HCT116 (cell line): Measurements from ENCODE around the gene UBE2V1.

Experiments used
- CTCF ChIP-seq, 3 experiments: fragments of 200-600 bp in 1 of 3; sonication (generic) in 1 of 3; IDR thresholded peaks in 2 of 3; conservative IDR thresholded peaks in 1 of 3; 2 replicates each; pipeline ENCODE4 v1.5.1; 2012 to 2017; ENCODE audit warnings: low read depth in 2 of 3, low read length in 2 of 3, antibody characterized with exemption in 1 of 3, borderline replicate concordance in 1 of 3, control low read depth in 1 of 3, mild to moderate bottlenecking in 1 of 3, mixed read lengths in 1 of 3, mixed run types in 1 of 3, moderate library complexity in 1 of 3; ENCODE audit not compliant: insufficient read depth in 1 of 3
- EZH2 ChIP-seq: fragments of 200-600 bp; sonication (generic); IDR thresholded peaks from 2 replicates; pipeline ENCODE4 v1.6.1; 2017; ENCODE audit warnings: antibody characterized with exemption, mixed run types
- EZH2phosphoT487 ChIP-seq: fragments of 200-600 bp; IDR thresholded peaks from 2 replicates; pipeline ENCODE4 v1.6.1; 2018; ENCODE audit warnings: antibody characterized with exemption, borderline replicate concordance
- POLR2A ChIP-seq: IDR thresholded peaks from 2 replicates; pipeline ENCODE4 v1.7.0; 2011; ENCODE audit warnings: borderline replicate concordance; ENCODE audit not compliant: insufficient read depth, insufficient read length; ENCODE audit errors: extremely low read depth
- RAD21 ChIP-seq: IDR thresholded peaks from 2 replicates; pipeline ENCODE4 v1.6.1; 2012; ENCODE audit warnings: low read depth, mild to moderate bottlenecking
- REST ChIP-seq: IDR thresholded peaks from 2 replicates; pipeline ENCODE4 v1.6.1; 2012; ENCODE audit warnings: low read depth
- SRF ChIP-seq: IDR thresholded peaks from 2 replicates; pipeline ENCODE4 v1.6.1; 2012; ENCODE audit warnings: low read depth
- YY1 ChIP-seq: IDR thresholded peaks from 2 replicates; pipeline ENCODE4 v1.6.1; 2011; ENCODE audit warnings: low read length, low read depth, moderate library complexity, mild to moderate bottlenecking; ENCODE audit not compliant: insufficient replicate concordance; ENCODE audit errors: extremely low read depth
- TF ChIP-seq, protein P1 (sequence below): IDR thresholded peaks from 2 replicates; pipeline ENCODE4 v1.6.1; 2011; ENCODE audit warnings: mild to moderate bottlenecking, low read length, moderate library complexity; ENCODE audit not compliant: insufficient replicate concordance; ENCODE audit errors: extremely low read depth
- TF ChIP-seq, protein P2 (sequence below): IDR thresholded peaks from 2 replicates; pipeline ENCODE4 v1.6.1; 2012
- TF ChIP-seq, protein P3 (sequence below): IDR thresholded peaks from 2 replicates; pipeline ENCODE4 v1.6.1; 2012

- TF ChIP-seq CTCF (IDR thresholded peaks at IDR 0.05 in 2 of 3, conservative IDR thresholded peaks at IDR 0.05 in 1 of 3; ENCODE audit: borderline replicate concordance in 1 of 3, insufficient read depth in 1 of 3, low read depth in 2 of 3, low read length in 2 of 3) (no peak), SRF (no peak), EZH2 (no peak), REST (no peak), POLR2A (peak; percentile 82), YY1 (no peak), RAD21 (no peak), EZH2phosphoT487 (no peak)
- TF ChIP-seq, protein P1, sequence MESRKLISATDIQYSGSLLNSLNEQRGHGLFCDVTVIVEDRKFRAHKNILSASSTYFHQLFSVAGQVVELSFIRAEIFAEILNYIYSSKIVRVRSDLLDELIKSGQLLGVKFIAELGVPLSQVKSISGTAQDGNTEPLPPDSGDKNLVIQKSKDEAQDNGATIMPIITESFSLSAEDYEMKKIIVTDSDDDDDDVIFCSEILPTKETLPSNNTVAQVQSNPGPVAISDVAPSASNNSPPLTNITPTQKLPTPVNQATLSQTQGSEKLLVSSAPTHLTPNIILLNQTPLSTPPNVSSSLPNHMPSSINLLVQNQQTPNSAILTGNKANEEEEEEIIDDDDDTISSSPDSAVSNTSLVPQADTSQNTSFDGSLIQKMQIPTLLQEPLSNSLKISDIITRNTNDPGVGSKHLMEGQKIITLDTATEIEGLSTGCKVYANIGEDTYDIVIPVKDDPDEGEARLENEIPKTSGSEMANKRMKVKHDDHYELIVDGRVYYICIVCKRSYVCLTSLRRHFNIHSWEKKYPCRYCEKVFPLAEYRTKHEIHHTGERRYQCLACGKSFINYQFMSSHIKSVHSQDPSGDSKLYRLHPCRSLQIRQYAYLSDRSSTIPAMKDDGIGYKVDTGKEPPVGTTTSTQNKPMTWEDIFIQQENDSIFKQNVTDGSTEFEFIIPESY: no peak
- TF ChIP-seq, protein P2, sequence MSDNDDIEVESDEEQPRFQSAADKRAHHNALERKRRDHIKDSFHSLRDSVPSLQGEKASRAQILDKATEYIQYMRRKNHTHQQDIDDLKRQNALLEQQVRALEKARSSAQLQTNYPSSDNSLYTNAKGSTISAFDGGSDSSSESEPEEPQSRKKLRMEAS: peak; percentile 95
- TF ChIP-seq, protein P3, sequence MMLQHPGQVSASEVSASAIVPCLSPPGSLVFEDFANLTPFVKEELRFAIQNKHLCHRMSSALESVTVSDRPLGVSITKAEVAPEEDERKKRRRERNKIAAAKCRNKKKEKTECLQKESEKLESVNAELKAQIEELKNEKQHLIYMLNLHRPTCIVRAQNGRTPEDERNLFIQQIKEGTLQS: no peak
Observed at GRCh38 chr20:50153500-50154377, 40.8 kb upstream of the UBE2V1 start, which contains the start of gene PEDS1.
